Measurements from ENCODE around the gene MARVELD1. TPM values are rescaled to one million over a fixed set of nuclear protein-coding genes. Genes with fewer than 3 reads are reported as not detected.
A peak's percentile ranks its signal among the peaks of the same experiment; 100 is the strongest.

Gene MARVELD1
- total and polyA plus RNA-seq, 10 donors = 3.7 to 24.6 (median 12.9) TPM

DNA sequence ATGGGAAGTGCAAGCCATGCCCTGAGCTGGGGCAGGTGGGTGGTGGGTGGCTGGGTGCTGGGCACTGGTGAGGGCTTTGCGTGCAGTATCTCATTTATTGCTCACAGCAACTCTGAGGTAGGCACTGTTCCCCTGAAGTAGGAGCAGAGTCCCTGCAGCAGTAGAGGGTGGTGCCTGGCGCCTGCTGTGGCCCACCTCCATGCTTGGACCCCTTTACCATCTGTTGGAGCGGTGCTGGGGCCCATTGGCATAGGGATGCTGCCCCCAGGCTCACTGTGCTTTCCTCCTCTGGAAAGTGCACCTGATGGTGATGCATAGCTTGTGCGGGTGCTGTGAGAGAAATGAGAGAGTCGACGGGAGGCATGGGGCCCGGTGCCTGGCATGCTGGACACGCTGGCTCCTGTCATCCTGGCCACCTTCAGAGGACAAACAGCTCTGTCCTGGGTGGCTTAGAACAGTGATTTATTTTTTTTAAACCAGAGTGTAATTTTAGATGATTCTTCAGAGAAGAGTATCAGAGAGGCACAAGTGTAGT, 47.9 kb downstream of the MARVELD1 start:
- intact Hi-C loops (cut with DNase I; ENCODE audit: low total_unique reads) = no loop called here
- peaks cover 0 to 73% (median 60%) of the 10 kb centered on the region in 6 donors for H3K36me3 ChIP-seq
- WGBS, 5 donors = 93 to 97% (median 96%) methylated on average over 8 of the region's 8 CpGs
- TF ChIP-seq POLR2AphosphoS5 (IDR thresholded peaks at IDR 0.05) = peak in 1 of 3 donors; percentile 8
- TF ChIP-seq POLR2A (IDR thresholded peaks at IDR 0.05) = no peak
- no peaks in the 10 kb centered on the region for H3K9me3 ChIP-seq
- H3K27me3 ChIP-seq (replicated peaks in 1 of 7) = no peaks in the 10 kb centered on the region
- H3K27ac ChIP-seq = no peak overlapping the region
- no peak overlapping the region for H3K4me3 ChIP-seq
- H3K4me1 ChIP-seq = no peaks in the 10 kb centered on the region
- no peak for DNase-seq

DNA sequence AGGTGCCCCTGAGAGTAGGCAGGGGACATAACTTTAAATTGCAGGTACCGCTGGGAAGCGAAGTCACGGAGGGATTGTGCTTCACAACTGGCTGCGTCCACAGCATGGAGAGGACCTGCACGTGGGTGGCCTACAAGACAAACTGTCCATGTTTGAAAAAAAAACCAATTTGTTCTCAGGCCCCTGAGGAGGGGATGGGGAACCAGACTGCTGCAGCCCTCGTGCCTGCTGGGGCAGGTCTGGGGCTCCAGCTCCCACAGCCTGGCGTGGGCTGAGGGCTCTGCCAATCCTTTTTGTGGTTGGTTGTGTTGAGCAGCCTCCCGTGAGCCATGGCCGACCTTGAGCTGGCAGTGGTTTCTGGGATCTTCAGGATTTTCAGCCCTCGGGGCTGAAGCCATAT, 48.5 kb downstream of the MARVELD1 start:
- Histone ChIP-seq H3K36me3 (peaks cover 0 to 72% (median 54%) of the 10 kb centered on the region in 6 donors), H3K4me1 (no peaks in the 10 kb centered on the region), H3K9me3 (no peaks in the 10 kb centered on the region), H3K27me3 (replicated peaks in 1 of 7) (no peaks in the 10 kb centered on the region), H3K4me3 (no peak overlapping the region), H3K27ac (no peak overlapping the region)
- intact Hi-C loops (cut with DNase I; ENCODE audit: low total_unique reads) = no loop called here
- WGBS, 5 donors = 92 to 96% (median 93%) methylated on average over 6 to 10 of the region's 10 CpGs
- no peak for DNase-seq
- TF ChIP-seq POLR2AphosphoS5 (IDR thresholded peaks at IDR 0.05) (peak in 1 of 3 donors; percentile 38), POLR2A (IDR thresholded peaks at IDR 0.05) (no peak)

DNA sequence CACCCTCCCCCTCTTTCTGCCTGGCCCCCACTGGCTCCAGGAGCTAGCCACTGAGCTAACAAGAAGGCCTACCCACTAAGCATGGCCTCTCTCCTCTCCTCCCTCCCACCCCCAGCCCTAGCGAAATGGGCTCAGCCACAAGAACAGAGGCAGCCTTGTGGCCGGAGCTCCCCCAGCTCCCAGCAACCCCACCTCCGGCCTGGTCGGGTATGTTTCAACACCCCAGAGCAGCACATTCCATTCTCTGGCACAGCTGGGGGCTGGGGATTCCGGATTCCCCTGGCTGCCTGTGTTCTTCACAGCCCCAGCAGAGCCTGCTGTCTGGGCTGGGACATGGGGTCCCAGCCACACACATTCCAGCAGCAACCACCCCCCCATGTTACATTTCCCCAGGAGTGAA, 49.3 kb downstream of the MARVELD1 start:
- Histone ChIP-seq H3K4me1 (no peaks in the 10 kb centered on the region), H3K27ac (no peak overlapping the region), H3K27me3 (replicated peaks in 1 of 7) (no peaks in the 10 kb centered on the region), H3K4me3 (no peak overlapping the region), H3K36me3 (peaks cover 0 to 68% (median 46%) of the 10 kb centered on the region in 6 donors), H3K9me3 (no peaks in the 10 kb centered on the region)
- TF ChIP-seq POLR2A (IDR thresholded peaks at IDR 0.05) (no peak), POLR2AphosphoS5 (IDR thresholded peaks at IDR 0.05) (peak in 1 of 3 donors; percentile 21)
- TF ChIP-seq, protein P1, sequence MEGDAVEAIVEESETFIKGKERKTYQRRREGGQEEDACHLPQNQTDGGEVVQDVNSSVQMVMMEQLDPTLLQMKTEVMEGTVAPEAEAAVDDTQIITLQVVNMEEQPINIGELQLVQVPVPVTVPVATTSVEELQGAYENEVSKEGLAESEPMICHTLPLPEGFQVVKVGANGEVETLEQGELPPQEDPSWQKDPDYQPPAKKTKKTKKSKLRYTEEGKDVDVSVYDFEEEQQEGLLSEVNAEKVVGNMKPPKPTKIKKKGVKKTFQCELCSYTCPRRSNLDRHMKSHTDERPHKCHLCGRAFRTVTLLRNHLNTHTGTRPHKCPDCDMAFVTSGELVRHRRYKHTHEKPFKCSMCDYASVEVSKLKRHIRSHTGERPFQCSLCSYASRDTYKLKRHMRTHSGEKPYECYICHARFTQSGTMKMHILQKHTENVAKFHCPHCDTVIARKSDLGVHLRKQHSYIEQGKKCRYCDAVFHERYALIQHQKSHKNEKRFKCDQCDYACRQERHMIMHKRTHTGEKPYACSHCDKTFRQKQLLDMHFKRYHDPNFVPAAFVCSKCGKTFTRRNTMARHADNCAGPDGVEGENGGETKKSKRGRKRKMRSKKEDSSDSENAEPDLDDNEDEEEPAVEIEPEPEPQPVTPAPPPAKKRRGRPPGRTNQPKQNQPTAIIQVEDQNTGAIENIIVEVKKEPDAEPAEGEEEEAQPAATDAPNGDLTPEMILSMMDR (IDR thresholded peaks at IDR 0.05 in 8 of 11, conservative IDR thresholded peaks at IDR 0.05 in 3 of 11) = no peak
- WGBS, 5 donors = 70 to 85% (median 85%) methylated on average over 5 of the region's 5 CpGs
- no peak for DNase-seq
- intact Hi-C loops (cut with DNase I; ENCODE audit: low total_unique reads) = no loop called here

DNA sequence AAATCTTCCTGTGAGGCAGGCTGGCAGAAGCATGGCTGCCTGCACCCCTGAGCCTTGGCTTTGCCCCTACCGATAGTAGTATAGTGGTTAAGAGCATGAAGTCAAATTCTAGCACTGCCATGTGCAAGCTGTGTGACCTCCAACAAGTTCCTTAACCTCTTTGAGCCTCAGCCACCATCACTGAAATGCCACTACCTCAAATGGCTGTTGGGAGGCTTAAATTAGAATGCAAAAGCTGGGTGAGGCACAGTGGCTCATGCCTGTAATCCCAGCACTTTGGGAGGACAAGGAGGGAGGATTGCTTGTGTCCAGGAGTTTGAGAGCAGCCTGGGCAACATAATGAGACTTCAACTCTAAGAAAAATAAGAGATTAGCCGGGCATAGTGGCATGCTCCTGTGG, 49.9 kb downstream of the MARVELD1 start:
- 80 to 89% (median 85%) methylated on average over 2 of the region's 2 CpGs for WGBS, 5 donors
- DNase-seq = no peak
- intact Hi-C loops (cut with DNase I; ENCODE audit: low total_unique reads) = no loop called here
- no peak overlapping the region for H3K4me3 ChIP-seq
- H3K36me3 ChIP-seq = peaks cover 0 to 62% (median 41%) of the 10 kb centered on the region in 6 donors
- H3K4me1 ChIP-seq = no peaks in the 10 kb centered on the region
- H3K27me3 ChIP-seq (replicated peaks in 1 of 7) = no peaks in the 10 kb centered on the region
- no peaks in the 10 kb centered on the region for H3K9me3 ChIP-seq
- no peak overlapping the region for H3K27ac ChIP-seq
- TF ChIP-seq POLR2A (IDR thresholded peaks at IDR 0.05) (no peak), POLR2AphosphoS5 (IDR thresholded peaks at IDR 0.05) (no peak)
- TF ChIP-seq, protein P1 (IDR thresholded peaks at IDR 0.05 in 8 of 11, conservative IDR thresholded peaks at IDR 0.05 in 3 of 11) = no peak

DNA sequence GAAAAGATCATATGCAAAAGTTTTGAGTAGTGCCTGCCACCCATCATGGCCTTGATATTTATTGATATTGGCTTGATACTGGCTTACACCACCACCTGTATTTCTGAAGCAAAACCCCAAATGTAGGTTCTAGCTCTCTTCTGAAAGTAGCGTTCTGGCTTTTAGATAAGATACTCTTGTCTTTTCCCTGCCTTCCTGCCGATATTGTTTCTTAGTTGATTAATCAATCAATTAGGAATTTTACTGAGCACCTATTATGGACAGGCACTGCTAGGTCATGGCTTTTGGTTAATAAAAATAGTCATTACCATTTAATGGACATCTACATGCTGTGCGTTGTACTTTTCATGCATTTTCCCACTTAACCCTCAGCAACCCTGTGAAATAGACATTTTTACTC, 50.4 kb downstream of the MARVELD1 start:
- intact Hi-C loops (cut with DNase I; ENCODE audit: low total_unique reads) = no loop called here
- Histone ChIP-seq H3K4me3 (no peak overlapping the region), H3K36me3 (peaks cover 0 to 56% (median 36%) of the 10 kb centered on the region in 6 donors), H3K27me3 (replicated peaks in 1 of 7) (no peaks in the 10 kb centered on the region), H3K9me3 (no peaks in the 10 kb centered on the region), H3K27ac (no peak overlapping the region), H3K4me1 (no peaks in the 10 kb centered on the region)
- 93 to 97% (median 95%) methylated on average over 3 of the region's 3 CpGs for WGBS, 5 donors
- TF ChIP-seq POLR2A (IDR thresholded peaks at IDR 0.05) (no peak), POLR2AphosphoS5 (IDR thresholded peaks at IDR 0.05) (no peak)
- no peak for DNase-seq

All from spleen (tissue), 11 donors.